HepG2 (cell line): ENCODE data around the gene NAB2. TPM values are rescaled to one million over a fixed set of nuclear protein-coding genes. Genes with fewer than 3 reads are reported as not detected.

Source experiments
- ATM ChIP-seq: fragments of 450-650 bp; IDR thresholded peaks from 2 replicates; pipeline ENCODE4 v1.7.1; 2017; ENCODE audit warnings: mild to moderate bottlenecking, borderline replicate concordance
- CBX5 ChIP-seq: sonication (generic); formaldehyde crosslinking; IDR thresholded peaks from 2 replicates; pipeline ENCODE4 v1.4.0; 2020; ENCODE audit warnings: missing genetic modification reagents, borderline replicate concordance
- EEA1 ChIP-seq: sonication (generic); formaldehyde crosslinking; IDR thresholded peaks from 2 replicates; pipeline ENCODE4 v1.5.1; 2020; ENCODE audit warnings: mild to moderate bottlenecking, missing genetic modification reagents, borderline replicate concordance
- GATA4 ChIP-seq: sonication (generic); IDR thresholded peaks from 2 replicates; pipeline ENCODE4 v1.6.1; 2016; ENCODE audit warnings: antibody characterized with exemption, low read depth, borderline replicate concordance
- KLF11 ChIP-seq: IDR thresholded peaks from 2 replicates; pipeline ENCODE4 v1.6.1; 2016; ENCODE audit warnings: missing compliant biosample characterization
- MTF2 ChIP-seq: sonication (generic); formaldehyde crosslinking; IDR thresholded peaks from 2 replicates; pipeline ENCODE4 v1.5.0; 2020; ENCODE audit warnings: missing genetic modification reagents, borderline replicate concordance
- MXI1 ChIP-seq: IDR thresholded peaks from 3 replicates; pipeline ENCODE4 v1.6.1; 2012; ENCODE audit warnings: low read depth, low read length, inconsistent platforms, borderline replicate concordance
- NR2F2 ChIP-seq: IDR thresholded peaks from 2 replicates; pipeline ENCODE4 v1.6.1; 2012; ENCODE audit warnings: low read depth, inconsistent platforms, borderline replicate concordance
- PITX1 ChIP-seq: sonication (generic); formaldehyde crosslinking; IDR thresholded peaks from 2 replicates; pipeline ENCODE4 v1.5.1; 2020; ENCODE audit warnings: mild to moderate bottlenecking, missing genetic modification reagents
- POLR2A ChIP-seq, 2 experiments: IDR thresholded peaks; 2 replicates each; pipeline ENCODE4 v1.6.1; 2011; ENCODE audit warnings: low read depth in 2 of 2, low read length in 2 of 2, mild to moderate bottlenecking in 1 of 2, moderate library complexity in 1 of 2; ENCODE audit not compliant: insufficient read depth in 1 of 2
- RARG ChIP-seq: sonication (generic); formaldehyde crosslinking; IDR thresholded peaks from 2 replicates; pipeline ENCODE4 v1.4.0; 2020; ENCODE audit warnings: low read depth, mild to moderate bottlenecking, missing genetic modification reagents
- RBM22 ChIP-seq: fragments of 200-400 bp; formaldehyde crosslinking; optimal IDR thresholded peaks from 2 replicates; pipeline ENCODE3; 2017; ENCODE audit warnings: mild to moderate bottlenecking, low read length, moderate library complexity
- ZKSCAN1 ChIP-seq: fragments of 150-350 bp; IDR thresholded peaks from 2 replicates; pipeline ENCODE4 v1.6.1; 2014; ENCODE audit warnings: low read length
- ZNF629 ChIP-seq: sonication (generic); formaldehyde crosslinking; conservative IDR thresholded peaks from 2 replicates; pipeline ENCODE4 v1.5.0; 2020; ENCODE audit warnings: missing genetic modification reagents
- polyA plus RNA-seq, 8 experiments: library from polyadenylated mRNA; depleted of rRNA in 3 of 8; stranded (reverse) in 7 of 8; unstranded in 1 of 8; fragments of >200 nt; fragmentation: Illumina TruSeq in 4 of 8; extraction: Trizol in 4 of 8; gene quantifications; 2 replicates each; pipeline versions ENCODE4 v1.2.1 to v1.2.3, GENCODE V29; 2011 to 2016; ENCODE audit warnings: low read depth in 4 of 8, missing spikeins in 1 of 8, mixed read lengths in 1 of 8; ENCODE audit not compliant: insufficient read depth in 1 of 8
- total RNA-seq, 5 experiments: library from RNA; depleted of rRNA; stranded (reverse); fragments of >200 nt; fragmentation: Illumina TruSeq; extraction: Trizol; gene quantifications; 2 replicates each; pipeline ENCODE4 v1.2.3, GENCODE V29; 2016; ENCODE audit warnings: low read depth in 1 of 5
- TF ChIP-seq, protein P1 (sequence below): sonication (generic); formaldehyde crosslinking; IDR thresholded peaks from 2 replicates; pipeline ENCODE4 v1.8.0; 2022; ENCODE audit warnings: mild to moderate bottlenecking, missing genetic modification reagents; ENCODE audit not compliant: insufficient replicate concordance
- TF ChIP-seq, protein P2 (sequence below): sonication (generic); formaldehyde crosslinking; IDR thresholded peaks from 2 replicates; pipeline ENCODE4 v1.8.0; 2022; ENCODE audit warnings: missing genetic modification reagents, low read depth, mild to moderate bottlenecking, borderline replicate concordance
- TF ChIP-seq, protein P3 (sequence below): sonication (generic); formaldehyde crosslinking; IDR thresholded peaks from 2 replicates; pipeline ENCODE4 v1.8.0; 2022; ENCODE audit warnings: mild to moderate bottlenecking, missing genetic modification reagents
- TF ChIP-seq, protein P4 (sequence below): IDR thresholded peaks from 2 replicates; pipeline ENCODE4 v1.6.1; 2012; ENCODE audit warnings: inconsistent platforms
- TF ChIP-seq, protein P5 (sequence below): sonication (generic); formaldehyde crosslinking; IDR thresholded peaks from 2 replicates; pipeline ENCODE4 v1.5.1; 2020; ENCODE audit warnings: missing genetic modification reagents, mild to moderate bottlenecking, borderline replicate concordance
- TF ChIP-seq, protein P6 (sequence below): sonication (generic); formaldehyde crosslinking; IDR thresholded peaks from 2 replicates; pipeline ENCODE4 v1.5.0; 2020; ENCODE audit warnings: mild to moderate bottlenecking, missing genetic modification reagents, borderline replicate concordance

NAB2 gene
- total and polyA plus RNA-seq, 2 of the 13 experiments (the other 11 are each of a cell fraction or from before 2014, with no cell fraction given), result 11.7 to 12.9 TPM

DNA sequence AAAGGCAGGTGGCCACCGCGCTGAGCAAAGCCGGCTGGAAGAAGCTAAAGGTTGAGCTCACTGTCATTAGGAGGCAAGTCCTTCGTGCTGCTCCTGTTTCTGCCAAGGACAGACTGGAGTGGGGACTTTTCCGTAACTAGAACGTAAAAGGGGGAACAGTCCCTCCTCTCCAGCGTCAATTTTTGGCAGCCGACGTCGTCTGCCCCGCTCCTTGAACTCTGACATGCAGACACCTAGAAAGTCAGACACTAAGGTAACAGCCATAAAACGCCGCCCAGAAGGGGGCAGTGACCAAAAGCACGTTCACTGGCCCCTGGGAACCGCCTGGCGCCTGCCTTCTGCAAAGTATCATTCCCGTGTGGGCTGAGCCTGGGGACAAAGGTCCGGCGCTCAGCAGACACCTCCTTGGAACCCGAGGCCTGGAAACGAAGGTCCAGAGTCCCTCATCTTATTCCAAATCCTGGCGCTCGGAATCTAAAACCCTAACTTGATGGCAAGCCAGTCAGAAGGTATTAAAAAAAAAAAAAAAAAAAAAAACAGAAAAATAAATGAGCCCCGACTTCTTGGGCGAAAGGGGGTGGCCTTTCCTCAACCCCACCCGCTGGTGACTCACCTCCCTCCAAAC is 38.3 kb downstream of the NAB2 start (continued):
- TF ChIP-seq, protein P1, sequence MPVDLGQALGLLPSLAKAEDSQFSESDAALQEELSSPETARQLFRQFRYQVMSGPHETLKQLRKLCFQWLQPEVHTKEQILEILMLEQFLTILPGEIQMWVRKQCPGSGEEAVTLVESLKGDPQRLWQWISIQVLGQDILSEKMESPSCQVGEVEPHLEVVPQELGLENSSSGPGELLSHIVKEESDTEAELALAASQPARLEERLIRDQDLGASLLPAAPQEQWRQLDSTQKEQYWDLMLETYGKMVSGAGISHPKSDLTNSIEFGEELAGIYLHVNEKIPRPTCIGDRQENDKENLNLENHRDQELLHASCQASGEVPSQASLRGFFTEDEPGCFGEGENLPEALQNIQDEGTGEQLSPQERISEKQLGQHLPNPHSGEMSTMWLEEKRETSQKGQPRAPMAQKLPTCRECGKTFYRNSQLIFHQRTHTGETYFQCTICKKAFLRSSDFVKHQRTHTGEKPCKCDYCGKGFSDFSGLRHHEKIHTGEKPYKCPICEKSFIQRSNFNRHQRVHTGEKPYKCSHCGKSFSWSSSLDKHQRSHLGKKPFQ (CRISPR knock-in tag), result no peak
- TF ChIP-seq, protein P2, sequence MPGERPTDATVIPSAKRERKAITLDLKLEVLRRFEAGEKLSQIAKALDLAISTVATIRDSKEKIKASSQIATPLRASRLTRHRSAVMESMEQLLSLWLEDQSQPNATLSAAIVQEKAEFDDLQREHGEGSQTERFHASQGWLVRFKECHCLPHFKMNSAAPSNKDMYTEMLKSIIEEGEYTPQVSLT (CRISPR knock-in tag), result no peak
- TF ChIP-seq RARG (no peak), NR2F2 (0 out of 2 replicates have a peak, but pooled peaks have one; percentile 24), EEA1 (CRISPR knock-in tag) (peak; percentile 59; the same call in 1 of the 2 replicates), ZNF629 (CRISPR knock-in tag) (peak; percentile 34; the same call in 1 of the 2 replicates), RBM22 (no peak), MTF2 (CRISPR knock-in tag) (no peak), PITX1 (CRISPR knock-in tag) (peak; percentile 39; the same call in 1 of the 2 replicates), ZKSCAN1 (no peak), KLF11 (CRISPR knock-in tag) (no peak), CBX5 (CRISPR knock-in tag) (no peak), ATM (no peak), POLR2A (IDR thresholded peaks at IDR 0.05; ENCODE audit: insufficient read depth in 1 of 2, low read depth in 2 of 2, low read length in 2 of 2) (peak; percentile 59 to 64), GATA4 (peak; percentile 19; the same call in 1 of the 2 replicates), MXI1 (peak; percentile 72; the same call in 1 of the 3 replicates)
- TF ChIP-seq, protein P3, sequence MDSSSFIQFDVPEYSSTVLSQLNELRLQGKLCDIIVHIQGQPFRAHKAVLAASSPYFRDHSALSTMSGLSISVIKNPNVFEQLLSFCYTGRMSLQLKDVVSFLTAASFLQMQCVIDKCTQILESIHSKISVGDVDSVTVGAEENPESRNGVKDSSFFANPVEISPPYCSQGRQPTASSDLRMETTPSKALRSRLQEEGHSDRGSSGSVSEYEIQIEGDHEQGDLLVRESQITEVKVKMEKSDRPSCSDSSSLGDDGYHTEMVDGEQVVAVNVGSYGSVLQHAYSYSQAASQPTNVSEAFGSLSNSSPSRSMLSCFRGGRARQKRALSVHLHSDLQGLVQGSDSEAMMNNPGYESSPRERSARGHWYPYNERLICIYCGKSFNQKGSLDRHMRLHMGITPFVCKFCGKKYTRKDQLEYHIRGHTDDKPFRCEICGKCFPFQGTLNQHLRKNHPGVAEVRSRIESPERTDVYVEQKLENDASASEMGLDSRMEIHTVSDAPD (CRISPR knock-in tag), result peak; percentile 77; the same call in 1 of the 2 replicates
- TF ChIP-seq, protein P4, sequence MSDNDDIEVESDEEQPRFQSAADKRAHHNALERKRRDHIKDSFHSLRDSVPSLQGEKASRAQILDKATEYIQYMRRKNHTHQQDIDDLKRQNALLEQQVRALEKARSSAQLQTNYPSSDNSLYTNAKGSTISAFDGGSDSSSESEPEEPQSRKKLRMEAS, result peak; percentile 88
- TF ChIP-seq, protein P5, sequence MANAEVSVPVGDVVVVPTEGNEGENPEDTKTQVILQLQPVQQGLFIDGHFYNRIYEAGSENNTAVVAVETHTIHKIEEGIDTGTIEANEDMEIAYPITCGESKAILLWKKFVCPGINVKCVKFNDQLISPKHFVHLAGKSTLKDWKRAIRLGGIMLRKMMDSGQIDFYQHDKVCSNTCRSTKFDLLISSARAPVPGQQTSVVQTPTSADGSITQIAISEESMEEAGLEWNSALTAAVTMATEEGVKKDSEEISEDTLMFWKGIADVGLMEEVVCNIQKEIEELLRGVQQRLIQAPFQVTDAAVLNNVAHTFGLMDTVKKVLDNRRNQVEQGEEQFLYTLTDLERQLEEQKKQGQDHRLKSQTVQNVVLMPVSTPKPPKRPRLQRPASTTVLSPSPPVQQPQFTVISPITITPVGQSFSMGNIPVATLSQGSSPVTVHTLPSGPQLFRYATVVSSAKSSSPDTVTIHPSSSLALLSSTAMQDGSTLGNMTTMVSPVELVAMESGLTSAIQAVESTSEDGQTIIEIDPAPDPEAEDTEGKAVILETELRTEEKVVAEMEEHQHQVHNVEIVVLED, result no peak
- TF ChIP-seq, protein P6, sequence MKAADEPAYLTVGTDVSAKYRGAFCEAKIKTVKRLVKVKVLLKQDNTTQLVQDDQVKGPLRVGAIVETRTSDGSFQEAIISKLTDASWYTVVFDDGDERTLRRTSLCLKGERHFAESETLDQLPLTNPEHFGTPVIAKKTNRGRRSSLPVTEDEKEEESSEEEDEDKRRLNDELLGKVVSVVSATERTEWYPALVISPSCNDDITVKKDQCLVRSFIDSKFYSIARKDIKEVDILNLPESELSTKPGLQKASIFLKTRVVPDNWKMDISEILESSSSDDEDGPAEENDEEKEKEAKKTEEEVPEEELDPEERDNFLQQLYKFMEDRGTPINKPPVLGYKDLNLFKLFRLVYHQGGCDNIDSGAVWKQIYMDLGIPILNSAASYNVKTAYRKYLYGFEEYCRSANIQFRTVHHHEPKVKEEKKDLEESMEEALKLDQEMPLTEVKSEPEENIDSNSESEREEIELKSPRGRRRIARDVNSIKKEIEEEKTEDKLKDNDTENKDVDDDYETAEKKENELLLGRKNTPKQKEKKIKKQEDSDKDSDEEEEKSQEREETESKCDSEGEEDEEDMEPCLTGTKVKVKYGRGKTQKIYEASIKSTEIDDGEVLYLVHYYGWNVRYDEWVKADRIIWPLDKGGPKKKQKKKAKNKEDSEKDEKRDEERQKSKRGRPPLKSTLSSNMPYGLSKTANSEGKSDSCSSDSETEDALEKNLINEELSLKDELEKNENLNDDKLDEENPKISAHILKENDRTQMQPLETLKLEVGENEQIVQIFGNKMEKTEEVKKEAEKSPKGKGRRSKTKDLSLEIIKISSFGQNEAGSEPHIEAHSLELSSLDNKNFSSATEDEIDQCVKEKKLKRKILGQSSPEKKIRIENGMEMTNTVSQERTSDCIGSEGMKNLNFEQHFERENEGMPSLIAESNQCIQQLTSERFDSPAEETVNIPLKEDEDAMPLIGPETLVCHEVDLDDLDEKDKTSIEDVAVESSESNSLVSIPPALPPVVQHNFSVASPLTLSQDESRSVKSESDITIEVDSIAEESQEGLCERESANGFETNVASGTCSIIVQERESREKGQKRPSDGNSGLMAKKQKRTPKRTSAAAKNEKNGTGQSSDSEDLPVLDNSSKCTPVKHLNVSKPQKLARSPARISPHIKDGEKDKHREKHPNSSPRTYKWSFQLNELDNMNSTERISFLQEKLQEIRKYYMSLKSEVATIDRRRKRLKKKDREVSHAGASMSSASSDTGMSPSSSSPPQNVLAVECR, result peak; percentile 63; the same call in 1 of the 2 replicates
